Measurements from ENCODE around the gene DOK6. TPM values are rescaled to one million over a fixed set of nuclear protein-coding genes. Genes with fewer than 3 reads are reported as not detected.

Gene DOK6
- polyA plus RNA-seq, 1 experiment: 0.55 TPM

- Histone ChIP-seq H3K36me3 (ENCODE audit: control insufficient read depth, insufficient read depth, low read length) (no peaks in the 10 kb centered on the region), H3K4me3 (ENCODE audit: low read depth, low read length) (peak overlapping the region; percentile 37), H3K27me3 (ENCODE audit: control insufficient read depth, insufficient read depth, low read length) (peaks cover 20% of the 10 kb centered on the region)
- TF ChIP-seq CTCF (IDR thresholded peaks at IDR 0.05; ENCODE audit: insufficient read depth, low read depth, low read length): no peak
- POLR2A ChIA-PET: no interaction called here
- no peak for DNase-seq (ENCODE audit: low read depth)
- CTCF ChIA-PET: interaction anchor here (1.2 kb wide), 1 partner anchor 114 kb away, joined by 3 read pairs; no protein-coding TSS in a partner anchor
Measured at GRCh38 chr18:69400976-69401225, 213 bp downstream of the DOK6 start.

GRCh38 chr18:69401226-69401971 lies 711 bp downstream of the DOK6 start:
- TF ChIP-seq CTCF (IDR thresholded peaks at IDR 0.05; ENCODE audit: insufficient read depth, low read depth, low read length): no peak
- H3K27me3 ChIP-seq (ENCODE audit: control insufficient read depth, insufficient read depth, low read length): peaks cover 20% of the 10 kb centered on the region
- H3K36me3 ChIP-seq (ENCODE audit: control insufficient read depth, insufficient read depth, low read length): no peaks in the 10 kb centered on the region
- CTCF ChIA-PET: interaction anchor here (1.2 kb wide), 1 partner anchor 115 kb away, joined by 3 read pairs; no protein-coding TSS in a partner anchor
- peak overlapping the region; percentile 37 for H3K4me3 ChIP-seq (ENCODE audit: low read depth, low read length)
- DNase-seq (ENCODE audit: low read depth): no peak
- POLR2A ChIA-PET: no interaction called here

GRCh38 chr18:69401972-69402532 lies 1.4 kb downstream of the DOK6 start:
- H3K27me3 ChIP-seq (ENCODE audit: control insufficient read depth, insufficient read depth, low read length): peaks cover 20% of the 10 kb centered on the region
- POLR2A ChIA-PET: no interaction called here
- peak overlapping the region; percentile 37 for H3K4me3 ChIP-seq (ENCODE audit: low read depth, low read length)
- no peak for DNase-seq (ENCODE audit: low read depth)
- no peak for TF ChIP-seq CTCF (IDR thresholded peaks at IDR 0.05; ENCODE audit: insufficient read depth, low read depth, low read length)
- H3K36me3 ChIP-seq (ENCODE audit: control insufficient read depth, insufficient read depth, low read length): no peaks in the 10 kb centered on the region
- CTCF ChIA-PET: interaction anchor here (1.2 kb wide), 1 partner anchor 115 kb away, joined by 3 read pairs; no protein-coding TSS in a partner anchor

- H3K27me3 ChIP-seq (ENCODE audit: control insufficient read depth, insufficient read depth, low read length): peaks cover 20% of the 10 kb centered on the region
- no peak overlapping the region for H3K4me3 ChIP-seq (ENCODE audit: low read depth, low read length)
- ChIA-PET POLR2A (no interaction called here), CTCF (no interaction called here)
- no peaks in the 10 kb centered on the region for H3K36me3 ChIP-seq (ENCODE audit: control insufficient read depth, insufficient read depth, low read length)
- no peak for DNase-seq (ENCODE audit: low read depth)
- TF ChIP-seq CTCF (IDR thresholded peaks at IDR 0.05; ENCODE audit: insufficient read depth, low read depth, low read length): no peak
Measured at GRCh38 chr18:69402533-69402989, 1.9 kb downstream of the DOK6 start.

GRCh38 chr18:69408522-69408921 lies 7.8 kb downstream of the DOK6 start:
- TF ChIP-seq CTCF (IDR thresholded peaks at IDR 0.05; ENCODE audit: insufficient read depth, low read depth, low read length): no peak
- POLR2A ChIA-PET: no interaction called here
- Histone ChIP-seq H3K4me3 (ENCODE audit: low read depth, low read length) (no peak overlapping the region), H3K27me3 (ENCODE audit: control insufficient read depth, insufficient read depth, low read length) (no peaks in the 10 kb centered on the region), H3K36me3 (ENCODE audit: control insufficient read depth, insufficient read depth, low read length) (no peaks in the 10 kb centered on the region)
- CTCF ChIA-PET: no interaction called here
- DNase-seq (ENCODE audit: low read depth): no peak
